ENCODE data around the gene DNAH11. TPM values are rescaled to one million over a fixed set of nuclear protein-coding genes. Genes with fewer than 3 reads are reported as not detected.
A peak's percentile ranks its signal among the peaks of the same experiment; 100 is the strongest.

The DNAH11 gene
- total and polyA plus RNA-seq, 2 of the 8 experiments (the other 6 are each of a cell fraction or from before 2014, with no cell fraction given), result 1.8 to 4.9 TPM

DNA sequence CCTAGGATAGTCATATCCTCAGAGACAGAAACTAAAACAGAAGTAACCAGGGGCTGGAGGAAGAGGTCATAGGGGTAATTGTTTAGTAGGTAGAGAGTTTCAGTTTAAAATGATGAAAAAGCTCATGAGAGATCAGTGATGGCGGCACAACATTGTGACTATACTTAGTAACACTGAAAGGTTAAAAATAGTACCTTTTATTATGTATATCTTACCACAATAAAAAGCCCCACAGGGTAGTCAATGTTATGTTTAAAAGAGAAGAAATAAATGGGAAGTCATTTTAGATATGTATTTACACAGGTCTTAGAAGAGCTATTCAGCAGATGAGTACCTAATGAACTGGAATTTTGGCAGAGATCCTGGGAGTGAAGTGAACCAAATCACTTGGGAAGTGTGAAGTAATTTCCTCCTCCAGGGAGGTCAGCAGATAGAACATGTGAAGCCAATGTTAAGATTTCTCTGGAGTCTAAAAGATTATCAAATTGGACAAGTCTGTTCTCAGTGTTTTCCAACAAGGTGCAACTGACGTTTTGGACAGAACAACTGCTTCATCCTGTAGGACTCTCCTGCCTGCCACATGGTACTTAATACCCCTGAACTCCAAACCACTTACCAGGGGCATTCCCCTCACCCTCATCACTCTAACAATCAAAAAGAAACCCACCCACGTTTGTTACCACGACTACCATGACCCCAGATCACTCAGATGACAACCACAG is 396.5 kb downstream of the DNAH11 start:
- FAIRE-seq (no peak), DNase-seq (ENCODE audit: low read depth in 1 of 2, low spot score in 2 of 2) (no peak)
- Histone ChIP-seq H2BK20ac (ENCODE audit: low read length) (no peak overlapping the region), H2AFZ (ENCODE audit: low read length) (no peak overlapping the region), H4K8ac (ENCODE audit: extremely low read depth, insufficient read depth, low read length) (no peak overlapping the region), H3K23me2 (ENCODE audit: low read depth, low read length) (no peaks in the 10 kb centered on the region; the same call in 1 of the 2 replicates), H3K79me1 (ENCODE audit: low read depth, low read length) (peaks cover 13% of the 10 kb centered on the region), H3K27ac (ENCODE audit: low read depth, low read length) (0 out of 2 replicates have a peak overlapping the region, but pooled peaks have one; percentile 14), H3K18ac (ENCODE audit: extremely low read depth, low read length) (no peak overlapping the region), H3K79me2 (ENCODE audit: control insufficient read depth in 1 of 2, insufficient read depth in 2 of 2, low read length in 2 of 2) (peaks cover 24 to 99% of the 10 kb centered on the region in 2 experiments), H3K4ac (replicated peaks; ENCODE audit: insufficient read length, low read depth, low read length) (no peak overlapping the region), H3K23ac (ENCODE audit: insufficient read length) (no peak overlapping the region), H3K9ac (replicated peaks in 1 of 4; ENCODE audit: extremely low read depth in 1 of 4, low read depth in 3 of 4, low read length in 3 of 4) (no peak overlapping the region; a peak in 1 of 7 replicates), H2BK5ac (ENCODE audit: low read depth, low read length) (no peak overlapping the region), H3K36me3 (ENCODE audit: control insufficient read depth in 2 of 4, insufficient read depth in 4 of 4, low read length in 3 of 4) (peaks cover 0 to 12% (median 1%) of the 10 kb centered on the region in 4 experiments; a peak in 2 of 8 replicates), H3K4me3 (ENCODE audit: extremely low read depth in 1 of 4, insufficient read depth in 2 of 4, low read depth in 3 of 4, low read length in 4 of 4) (no peak overlapping the region), H2BK15ac (ENCODE audit: low read length) (no peak overlapping the region), H3K27me3 (replicated peaks in 1 of 4; ENCODE audit: control insufficient read depth in 3 of 4, extremely low read depth in 1 of 4, insufficient read depth in 3 of 4, low read length in 3 of 4) (no peaks in the 10 kb centered on the region), H4K5ac (ENCODE audit: insufficient read length, low read depth, low read length) (no peak overlapping the region), H4K20me1 (replicated peaks in 1 of 2; ENCODE audit: control insufficient read depth in 1 of 2, insufficient read depth in 2 of 2, low read length in 2 of 2) (peaks cover 15 to 19% of the 10 kb centered on the region in 2 experiments), H2AK5ac (ENCODE audit: low read depth, low read length) (no peak overlapping the region), H3K56ac (replicated peaks; ENCODE audit: insufficient read length, low read depth, low read length) (no peak overlapping the region), H4K91ac (replicated peaks; ENCODE audit: insufficient read length, low read length) (no peak overlapping the region), H3K14ac (ENCODE audit: insufficient read length) (no peak overlapping the region), H3K4me1 (replicated peaks in 1 of 4; ENCODE audit: control insufficient read depth in 3 of 4, insufficient read depth in 4 of 4, low read length in 3 of 4) (peaks cover 4 to 23% (median 19%) of the 10 kb centered on the region in 4 experiments; a peak in 6 of 7 replicates), H3K9me3 (ENCODE audit: insufficient read depth in 2 of 2, low read depth in 1 of 2, low read length in 1 of 2) (no peaks in the 10 kb centered on the region), H3K4me2 (ENCODE audit: insufficient read depth in 1 of 2, low read depth in 2 of 2, low read length in 2 of 2) (peak overlapping the region in 1 of 2 experiments; percentile 45; a peak in 1 of 4 replicates), H2BK12ac (ENCODE audit: low read depth, low read length) (no peak overlapping the region), H2BK120ac (replicated peaks; ENCODE audit: low read depth, low read length) (no peak overlapping the region)
- 78% methylated on average over 4 of the region's 4 CpGs; no CpG with 5 or more reads in 1 of the 2 experiments for WGBS, 2 experiments (ENCODE audit: extremely low coverage in 1 of 2, insufficient coverage in 1 of 2, insufficient read length in 1 of 2, insufficient replicate concordance in 2 of 2, low coverage in 1 of 2, low lambda C conversion rate in 2 of 2, missing lambda C conversion rate in 1 of 2)
- CTCF ChIA-PET (ENCODE audit: partially characterized antibody), result interaction anchor here (1.0 to 1.4 kb wide), 2 partner anchors 143 to 144 kb away, joined by 3 read pairs; no protein-coding TSS in a partner anchor
- POLR2A ChIA-PET (ENCODE audit: partially characterized antibody), result interaction anchor here (0.6 to 1.3 kb wide), 3 partner anchors 9 to 1549 kb away, joined by 3 to 5 read pairs (median 5); no protein-coding TSS in a partner anchor
- TF ChIP-seq YY1 (IDR thresholded peaks at IDR 0.05; ENCODE audit: low read depth, low read length), result no peak
- no peak for TF ChIP-seq PHF8 (conservative IDR thresholded peaks at IDR 0.05; ENCODE audit: low read depth, low read length)
- no peak for TF ChIP-seq JUN (IDR thresholded peaks at IDR 0.05; ENCODE audit: low read depth, low read length)
- no peak for TF ChIP-seq NRF1 (IDR thresholded peaks at IDR 0.05; ENCODE audit: low read depth, low read length)
- no peak for TF ChIP-seq EGR1 (IDR thresholded peaks at IDR 0.05; ENCODE audit: borderline replicate concordance, low read depth, low read length)
- no peak for TF ChIP-seq EZH2 (IDR thresholded peaks at IDR 0.05; ENCODE audit: low read depth, low read length, severe bottlenecking)
- TF ChIP-seq CBX8 (IDR thresholded peaks at IDR 0.05; ENCODE audit: borderline replicate concordance, low read depth, low read length), result no peak
- TF ChIP-seq RAD21 (IDR thresholded peaks at IDR 0.05 in 1 of 2, conservative IDR thresholded peaks at IDR 0.05 in 1 of 2; ENCODE audit: low read depth in 2 of 2, low read length in 2 of 2), result no peak
- no peak for TF ChIP-seq CTBP2 (IDR thresholded peaks at IDR 0.05; ENCODE audit: borderline replicate concordance, insufficient read depth, insufficient read length, low read length)
- TF ChIP-seq POU5F1 (IDR thresholded peaks at IDR 0.05; ENCODE audit: low read depth, low read length), result no peak
- no peak for TF ChIP-seq RBBP5 (IDR thresholded peaks at IDR 0.05; ENCODE audit: borderline replicate concordance, low read depth, low read length)
- TF ChIP-seq TCF12 (IDR thresholded peaks at IDR 0.05; ENCODE audit: low read depth, low read length), result no peak
